GM13977 (cell line): Measurements from ENCODE around the gene NLN.

ENCODE experiments used
- DNase-seq: peaks from one replicate; pipeline ENCODE4 v3.0.0; 2012; ENCODE audit warnings: low spot score
- in situ Hi-C: fragments of 300-500 bp; cut with MboI; formaldehyde crosslinking; loops from one replicate; pipeline ENCODE4 v1.12.0; 2022; ENCODE audit warnings: low sequenced_read_pairs, low pct_unique_long_range_greater_than_20kb, mixed read lengths, inconsistent platforms; ENCODE audit not compliant: unreplicated experiment
- TF ChIP-seq, protein P1 (sequence below): IDR thresholded peaks from 2 replicates; pipeline ENCODE4 v1.5.1; 2012; ENCODE audit warnings: mild to moderate bottlenecking, control low read depth; ENCODE audit not compliant: insufficient read depth; ENCODE audit errors: extremely low read depth, missing control alignments

NLN gene

GRCh38 chr5:65819215-65819904 lies 97.4 kb downstream of the NLN start:
- no peak for DNase-seq

GRCh38 chr5:65819905-65820240 lies 97.9 kb downstream of the NLN start:
- DNase-seq = no peak
- in situ Hi-C loops = no loop called here
- TF ChIP-seq, protein P1, sequence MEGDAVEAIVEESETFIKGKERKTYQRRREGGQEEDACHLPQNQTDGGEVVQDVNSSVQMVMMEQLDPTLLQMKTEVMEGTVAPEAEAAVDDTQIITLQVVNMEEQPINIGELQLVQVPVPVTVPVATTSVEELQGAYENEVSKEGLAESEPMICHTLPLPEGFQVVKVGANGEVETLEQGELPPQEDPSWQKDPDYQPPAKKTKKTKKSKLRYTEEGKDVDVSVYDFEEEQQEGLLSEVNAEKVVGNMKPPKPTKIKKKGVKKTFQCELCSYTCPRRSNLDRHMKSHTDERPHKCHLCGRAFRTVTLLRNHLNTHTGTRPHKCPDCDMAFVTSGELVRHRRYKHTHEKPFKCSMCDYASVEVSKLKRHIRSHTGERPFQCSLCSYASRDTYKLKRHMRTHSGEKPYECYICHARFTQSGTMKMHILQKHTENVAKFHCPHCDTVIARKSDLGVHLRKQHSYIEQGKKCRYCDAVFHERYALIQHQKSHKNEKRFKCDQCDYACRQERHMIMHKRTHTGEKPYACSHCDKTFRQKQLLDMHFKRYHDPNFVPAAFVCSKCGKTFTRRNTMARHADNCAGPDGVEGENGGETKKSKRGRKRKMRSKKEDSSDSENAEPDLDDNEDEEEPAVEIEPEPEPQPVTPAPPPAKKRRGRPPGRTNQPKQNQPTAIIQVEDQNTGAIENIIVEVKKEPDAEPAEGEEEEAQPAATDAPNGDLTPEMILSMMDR = no peak

More at GRCh38 chr5:65819215-65819904, 97.4 kb downstream of the NLN start:
- in situ Hi-C loops = no loop called here
- TF ChIP-seq, protein P1 = no peak

DNA sequence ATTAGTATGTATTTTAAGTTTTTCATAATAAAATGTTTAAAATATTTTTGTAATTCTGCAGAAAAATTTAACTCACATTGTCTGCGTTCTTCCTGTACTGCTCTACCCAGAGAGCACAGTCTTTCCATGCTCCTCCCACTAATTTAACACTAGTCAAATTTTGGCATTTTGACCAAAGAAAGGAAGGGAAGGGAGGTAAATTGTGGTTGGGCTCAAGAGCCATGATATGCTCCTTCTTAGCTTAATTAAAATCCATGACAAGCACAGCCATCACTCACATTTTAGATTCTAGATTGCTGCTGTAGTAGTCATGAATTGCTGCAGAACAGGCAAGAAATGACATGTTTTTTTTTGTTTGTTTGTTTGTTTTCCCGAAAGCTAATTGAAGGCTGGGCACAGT lies 98.4 kb downstream of the NLN start:
- in situ Hi-C loops = no loop called here
- DNase-seq = no peak
- TF ChIP-seq, protein P1 = no peak

DNA sequence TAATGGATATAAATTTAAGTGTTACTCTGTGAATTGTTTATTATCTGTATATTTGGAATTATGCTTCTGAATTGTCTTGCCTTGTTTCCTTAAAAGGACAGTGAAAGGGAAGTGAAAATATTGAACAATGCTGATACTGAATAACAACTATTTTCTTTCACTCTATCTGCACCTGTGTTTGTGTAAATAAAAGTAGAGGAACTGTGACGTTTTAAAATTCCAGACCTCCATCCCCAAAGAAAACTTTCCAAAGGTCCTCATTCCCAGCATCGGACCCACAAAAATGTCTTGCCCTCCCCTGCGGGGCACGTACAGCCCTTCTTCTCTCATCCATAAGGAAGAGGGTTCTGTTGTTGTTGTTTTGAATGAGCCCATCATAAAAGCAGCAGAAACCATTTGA lies 100.0 kb downstream of the NLN start:
- in situ Hi-C loops = no loop called here
- no peak for DNase-seq
- TF ChIP-seq, protein P1 = no peak

- no peak for DNase-seq
- in situ Hi-C loops = no loop called here
- TF ChIP-seq, protein P1 = no peak
Measured at GRCh38 chr5:65822710-65823109, 100.7 kb downstream of the NLN start.

- TF ChIP-seq, protein P1 = no peak
- DNase-seq = no peak
- in situ Hi-C loops = no loop called here
Measured at GRCh38 chr5:65823204-65823603, 101.2 kb downstream of the NLN start.
